Activated CD8-positive, alpha-beta memory T cell treated with anti-CD3 and anti-CD28 coated beads for 36 hours (primary cell): Measurements from ENCODE around the gene CTXND1. TPM values are rescaled to one million over a fixed set of nuclear protein-coding genes. Genes with fewer than 3 reads are reported as not detected.

ENCODE experiments used
- CTCF ChIA-PET: fragments of 350-600 bp; sonication (Branson Sonifier 250); formaldehyde crosslinking; loops from one replicate; lab custom pipeline; 2021; ENCODE audit warnings: antibody characterized with exemption; lab: Charles Lee
- POLR2A ChIA-PET: fragments of 350-600 bp; sonication (Branson Sonifier 250); formaldehyde crosslinking; loops from one replicate; lab custom pipeline; 2021; ENCODE audit warnings: antibody characterized with exemption; lab: Charles Lee
- total RNA-seq, 2 experiments: library from RNA; stranded (reverse); gene quantifications; one replicate each; pipeline ENCODE4 v1.2.3, GENCODE V29; 2021

Gene CTXND1
- total RNA-seq, 2 experiments from 2014 or later, result not detected

DNA sequence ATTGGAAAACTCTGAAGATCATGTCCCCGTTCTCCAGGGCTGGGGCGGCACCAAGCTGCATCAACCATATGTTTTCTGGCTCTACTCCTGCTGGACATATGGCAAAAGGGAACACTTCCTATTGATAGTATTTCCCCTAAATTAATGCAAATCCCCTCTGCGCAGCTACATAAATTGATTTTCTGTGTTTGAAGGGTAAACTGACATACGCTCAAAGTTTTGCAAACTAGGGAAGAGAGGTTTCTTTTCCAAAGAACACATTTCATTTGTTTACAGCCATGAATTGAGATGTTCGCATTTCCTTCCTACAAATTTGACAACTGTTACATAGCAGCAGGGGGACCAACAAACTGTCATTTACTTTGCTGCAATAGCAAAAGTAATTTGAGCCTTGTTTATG is 35.9 kb downstream of the CTXND1 start:
- POLR2A ChIA-PET, result no interaction called here
- CTCF ChIA-PET, result no interaction called here

- ChIA-PET POLR2A (no interaction called here), CTCF (no interaction called here)
Observed at GRCh38 chr15:80214910-80215309, 37.1 kb downstream of the CTXND1 start.

GRCh38 chr15:80211976-80212375 is 40.0 kb downstream of the CTXND1 start:
- CTCF ChIA-PET, result no interaction called here

GRCh38 chr15:80210611-80211573 is 41.1 kb downstream of the CTXND1 start:
- CTCF ChIA-PET, result no interaction called here
- POLR2A ChIA-PET, result no interaction called here

More at GRCh38 chr15:80211976-80212375, 40.0 kb downstream of the CTXND1 start:
- POLR2A ChIA-PET, result no interaction called here

DNA sequence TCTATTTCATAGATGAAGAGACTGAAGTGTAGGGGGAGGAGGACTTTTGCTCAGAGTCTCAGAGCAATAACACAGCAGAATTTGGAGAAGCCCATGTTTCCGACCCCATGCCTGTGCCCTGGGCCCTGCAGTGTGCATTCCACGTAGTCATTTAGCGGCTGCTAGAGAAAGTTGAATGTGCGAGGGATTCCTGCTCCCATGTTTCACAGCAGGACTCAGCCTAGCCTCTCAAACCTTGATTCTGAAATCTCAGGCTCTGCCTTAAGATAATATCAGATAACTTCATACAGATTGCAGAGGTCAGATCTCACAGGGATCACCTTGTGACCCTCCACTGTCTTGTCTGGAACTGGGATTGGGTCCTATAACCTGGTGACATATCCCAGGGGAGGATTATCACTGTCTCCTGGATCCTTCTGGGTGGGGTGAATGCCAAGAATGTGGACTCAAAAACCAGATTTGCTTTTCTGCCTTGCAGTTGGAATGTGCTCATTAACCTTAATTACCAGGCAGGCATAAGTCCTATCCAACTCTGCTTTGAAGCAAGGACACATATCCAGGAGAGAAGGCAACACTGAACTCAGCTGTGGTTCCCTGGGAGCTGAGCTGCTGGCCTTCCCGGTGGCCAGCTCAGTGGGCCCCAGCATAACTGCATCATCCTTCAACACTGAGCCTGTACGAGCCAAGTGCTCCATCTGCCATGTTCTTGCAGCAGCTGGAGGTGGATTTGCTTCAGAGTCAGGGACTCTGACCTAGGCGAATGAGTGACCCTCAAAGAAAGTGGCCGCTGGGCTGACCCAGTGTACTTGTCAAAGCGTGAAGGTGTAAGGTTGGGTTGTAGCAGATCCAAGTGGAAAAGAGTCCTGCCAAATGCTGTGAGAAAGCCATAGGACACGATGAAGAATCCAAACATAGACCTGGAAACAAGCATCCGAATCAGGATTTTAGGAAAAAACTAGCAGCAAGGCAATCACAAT is 43.0 kb downstream of the CTXND1 start:
- POLR2A ChIA-PET, result no interaction called here

GRCh38 chr15:80207887-80208286 is 44.1 kb downstream of the CTXND1 start:
- CTCF ChIA-PET, result no interaction called here
- POLR2A ChIA-PET, result no interaction called here

More for the DNA sequence above, 43.0 kb downstream of the CTXND1 start:
- CTCF ChIA-PET, result no interaction called here

DNA sequence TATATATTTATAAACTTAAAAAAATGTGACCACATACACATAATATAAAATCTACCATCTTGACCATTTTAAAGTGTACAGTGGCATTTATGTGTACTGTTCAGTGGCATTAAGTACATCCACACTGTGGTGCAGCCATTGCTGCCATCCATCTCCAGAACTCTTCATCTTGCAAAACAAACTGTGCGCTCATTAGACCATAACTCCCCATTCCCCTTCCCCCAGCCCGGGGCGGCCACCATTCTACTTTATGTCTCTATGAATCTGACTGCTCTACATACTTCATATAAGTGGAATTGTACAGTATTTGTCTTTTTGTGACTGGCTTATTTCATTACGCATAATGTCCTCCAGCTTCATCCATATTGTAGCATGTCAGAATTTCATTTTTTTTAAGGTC is 47.8 kb downstream of the CTXND1 start:
- CTCF ChIA-PET, result no interaction called here

GRCh38 chr15:80203361-80203885 is 48.6 kb downstream of the CTXND1 start:
- ChIA-PET POLR2A (no interaction called here), CTCF (no interaction called here)

More for the DNA sequence above, 47.8 kb downstream of the CTXND1 start:
- POLR2A ChIA-PET, result no interaction called here

- ChIA-PET POLR2A (no interaction called here), CTCF (no interaction called here)
Observed at GRCh38 chr15:80202641-80203360, 49.2 kb downstream of the CTXND1 start.

GRCh38 chr15:80202016-80202315 is 50.0 kb downstream of the CTXND1 start:
- ChIA-PET CTCF (no interaction called here), POLR2A (no interaction called here)

DNA sequence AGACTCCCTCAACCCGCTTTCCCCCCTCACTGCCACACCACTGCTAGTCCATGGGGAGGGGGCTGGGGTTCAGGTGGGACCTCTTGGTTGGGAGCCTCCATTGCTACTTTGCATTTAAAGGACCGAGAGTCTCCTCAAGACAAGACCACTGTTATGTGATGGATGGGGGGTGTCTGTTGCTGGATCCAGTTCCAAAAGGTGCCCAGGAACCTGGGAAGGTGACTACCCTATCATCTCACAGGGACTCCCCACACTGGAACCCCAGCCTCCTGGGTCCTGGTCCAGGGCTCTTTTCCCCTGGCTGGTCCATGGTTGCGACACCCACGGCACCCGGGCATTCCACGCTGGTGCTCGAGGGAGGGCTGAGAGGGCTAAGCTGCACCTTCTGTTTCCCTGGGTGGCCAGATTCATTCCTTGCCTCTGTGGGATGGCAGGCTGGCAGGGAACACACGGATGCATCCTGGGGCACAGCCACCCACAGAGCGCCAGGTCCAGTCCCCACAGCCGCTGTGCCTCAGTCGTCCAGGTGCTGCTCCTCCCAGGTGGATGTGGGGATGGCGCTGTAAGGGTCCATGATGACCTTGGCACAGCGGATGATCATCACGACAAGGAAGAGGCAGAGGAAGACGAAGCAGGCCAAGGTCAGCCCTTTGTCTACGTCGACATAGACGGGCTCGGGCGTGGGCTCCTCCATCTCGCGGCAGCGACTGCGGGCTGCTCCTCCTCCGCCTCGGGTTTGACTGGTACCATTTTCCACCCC is 50.6 kb downstream of the CTXND1 start:
- POLR2A ChIA-PET, result no interaction called here
- CTCF ChIA-PET, result no interaction called here

- ChIA-PET POLR2A (no interaction called here), CTCF (no interaction called here)
Observed at GRCh38 chr15:80199869-80200268, 52.1 kb downstream of the CTXND1 start.

GRCh38 chr15:80199366-80199765 is 52.6 kb downstream of the CTXND1 start:
- ChIA-PET CTCF (no interaction called here), POLR2A (no interaction called here)

DNA sequence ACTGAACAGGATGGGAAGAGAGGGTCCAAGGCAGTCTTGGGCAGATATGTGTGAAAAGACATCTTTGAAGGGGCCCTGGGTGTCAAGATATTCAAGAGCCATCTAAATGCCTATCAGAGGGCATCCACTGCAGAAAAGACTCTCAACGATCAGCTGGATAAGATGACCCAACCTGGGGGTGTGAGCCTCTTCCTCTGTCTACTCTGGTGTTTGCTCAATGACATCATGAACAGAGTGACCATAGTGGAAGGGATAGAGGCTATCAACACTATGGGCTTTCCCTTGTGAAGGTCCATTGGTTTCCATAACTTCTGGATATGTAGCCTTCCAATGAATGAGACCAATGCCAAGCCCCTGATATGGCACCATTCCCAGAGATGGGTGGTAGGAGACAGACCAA is 57.1 kb downstream of the CTXND1 start:
- POLR2A ChIA-PET, result no interaction called here
- CTCF ChIA-PET, result no interaction called here

- CTCF ChIA-PET, result no interaction called here
- POLR2A ChIA-PET, result no interaction called here
Observed at GRCh38 chr15:80194186-80194585, 57.8 kb downstream of the CTXND1 start.

- POLR2A ChIA-PET, result no interaction called here
- CTCF ChIA-PET, result no interaction called here
Observed at GRCh38 chr15:80191897-80192595, 60.0 kb downstream of the CTXND1 start.

GRCh38 chr15:80191198-80191597 is 60.8 kb downstream of the CTXND1 start:
- ChIA-PET POLR2A (no interaction called here), CTCF (no interaction called here)

DNA sequence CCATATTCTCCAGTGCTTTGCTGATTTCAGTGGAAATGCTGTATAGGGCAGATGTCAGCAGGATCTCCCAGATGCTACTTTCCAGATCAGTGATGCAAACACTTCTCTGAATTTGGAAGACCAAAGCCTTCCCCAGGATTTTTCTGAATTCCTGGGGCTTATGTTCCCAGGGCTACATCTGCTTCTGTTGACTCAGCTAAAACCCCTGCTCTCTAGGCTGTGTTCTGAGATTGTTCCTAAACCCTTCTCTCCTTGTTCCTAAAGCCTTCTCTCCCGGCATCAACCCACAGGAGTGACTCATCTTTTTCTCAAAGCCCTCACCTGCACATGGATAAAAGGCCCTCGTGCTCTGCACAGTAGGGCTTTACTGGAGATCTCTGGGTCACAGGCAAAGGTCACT is 63.8 kb downstream of the CTXND1 start:
- CTCF ChIA-PET, result no interaction called here
- POLR2A ChIA-PET, result no interaction called here
